Measurements from ENCODE around the gene ZNF597. TPM values are rescaled to one million over a fixed set of nuclear protein-coding genes. Genes with fewer than 3 reads are reported as not detected.

The ZNF597 gene
- total RNA-seq, result 1 to 10 TPM; 2.0 to 3.1 TPM

- H3K9me3 Mint-ChIP-seq, result peaks cover 5% of the 10 kb centered on the region in 2 donors
- H3K36me3 Mint-ChIP-seq, result peaks cover 16 to 42% of the 10 kb centered on the region in 2 donors
- peak; percentile 95 for ATAC-seq
- H3K27ac Mint-ChIP-seq, result peak within 1 kb of the TSS; percentile 90 to 97
- peak; percentile 68 to 89 for DNase-seq (ENCODE audit: low spot score in 2 of 2)
These were observed at the start of gene ZNF597, which contains the start of gene NAA60 for GRCh38 chr16:3443108-3444031. Gene ZNF597 (minus strand): TSS chr16:3443504. CDS start chr16:3443153, 351 bp downstream. Gene NAA60 (plus strand): TSS chr16:3443680. CDS start chr16:3476228, 32,548 bp downstream.

- Mint-ChIP-seq H3K9me3 (no peaks in the 10 kb centered on the region), H3K36me3 (no peaks in the 10 kb centered on the region), H3K27ac (peak overlapping the region in 1 of 2 donors; percentile 9)
- DNase-seq (ENCODE audit: low spot score in 2 of 2) (no peak), ATAC-seq (no peak)
These were observed 49.1 kb upstream of the ZNF597 start for GRCh38 chr16:3492356-3492755.

- no peak for ATAC-seq
- H3K27ac Mint-ChIP-seq, result peak overlapping the region; percentile 34 to 69
These were observed 47.8 kb upstream of the ZNF597 start for GRCh38 chr16:3490911-3491629.

GRCh38 chr16:3488801-3489200 is 45.5 kb upstream of the ZNF597 start:
- no peak overlapping the region for H3K27ac Mint-ChIP-seq
- H3K9me3 Mint-ChIP-seq, result no peaks in the 10 kb centered on the region
- DNase-seq (ENCODE audit: low spot score in 2 of 2) (no peak), ATAC-seq (no peak)
- H3K36me3 Mint-ChIP-seq, result no peaks in the 10 kb centered on the region

More at GRCh38 chr16:3490911-3491629, 47.8 kb upstream of the ZNF597 start:
- no peak for DNase-seq (ENCODE audit: low spot score in 2 of 2)
- H3K36me3 Mint-ChIP-seq, result no peaks in the 10 kb centered on the region
- H3K9me3 Mint-ChIP-seq, result no peaks in the 10 kb centered on the region

GRCh38 chr16:3487521-3488410 is 44.5 kb upstream of the ZNF597 start:
- Mint-ChIP-seq H3K36me3 (peaks cover 0 to 3% of the 10 kb centered on the region in 2 donors), H3K9me3 (no peaks in the 10 kb centered on the region), H3K27ac (peak overlapping the region in 1 of 2 donors; percentile 81)
- ATAC-seq, result peak in 1 of 2 donors; percentile 26
- no peak for DNase-seq (ENCODE audit: low spot score in 2 of 2)

GRCh38 chr16:3486506-3487215 is 43.4 kb upstream of the ZNF597 start:
- ATAC-seq (no peak), DNase-seq (ENCODE audit: low spot score in 2 of 2) (no peak)
- H3K9me3 Mint-ChIP-seq, result no peaks in the 10 kb centered on the region
- H3K27ac Mint-ChIP-seq, result peak overlapping the region in 1 of 2 donors; percentile 50
- peaks cover 0 to 5% of the 10 kb centered on the region in 2 donors for H3K36me3 Mint-ChIP-seq

GRCh38 chr16:3485821-3486505 is 42.7 kb upstream of the ZNF597 start:
- H3K36me3 Mint-ChIP-seq, result peaks cover 0 to 5% of the 10 kb centered on the region in 2 donors
- ATAC-seq, result no peak
- no peak for DNase-seq (ENCODE audit: low spot score in 2 of 2)
- H3K9me3 Mint-ChIP-seq, result no peaks in the 10 kb centered on the region
- peak overlapping the region in 1 of 2 donors; percentile 44 for H3K27ac Mint-ChIP-seq

GRCh38 chr16:3485097-3485745 is 41.9 kb upstream of the ZNF597 start:
- DNase-seq (ENCODE audit: low spot score in 2 of 2) (no peak), ATAC-seq (no peak)
- H3K36me3 Mint-ChIP-seq, result peaks cover 0 to 5% of the 10 kb centered on the region in 2 donors
- H3K27ac Mint-ChIP-seq, result peak overlapping the region; percentile 52 to 64
- no peaks in the 10 kb centered on the region for H3K9me3 Mint-ChIP-seq

GRCh38 chr16:3484318-3485096 is 41.2 kb upstream of the ZNF597 start:
- no peak for DNase-seq (ENCODE audit: low spot score in 2 of 2)
- no peaks in the 10 kb centered on the region for H3K9me3 Mint-ChIP-seq
- H3K27ac Mint-ChIP-seq, result peak overlapping the region; percentile 52 to 64
- ATAC-seq, result no peak
- peaks cover 0 to 5% of the 10 kb centered on the region in 2 donors for H3K36me3 Mint-ChIP-seq

- ATAC-seq, result no peak
- no peak for DNase-seq (ENCODE audit: low spot score in 2 of 2)
- peaks cover 0 to 5% of the 10 kb centered on the region in 2 donors for H3K36me3 Mint-ChIP-seq
- H3K9me3 Mint-ChIP-seq, result no peaks in the 10 kb centered on the region
- H3K27ac Mint-ChIP-seq, result peak overlapping the region in 1 of 2 donors; percentile 24
These were observed 39.4 kb upstream of the ZNF597 start for GRCh38 chr16:3482659-3483241.

- ATAC-seq (no peak), DNase-seq (ENCODE audit: low spot score in 2 of 2) (no peak)
- peaks cover 0 to 5% of the 10 kb centered on the region in 2 donors for H3K36me3 Mint-ChIP-seq
- peak overlapping the region; percentile 44 to 77 for H3K27ac Mint-ChIP-seq
- H3K9me3 Mint-ChIP-seq, result no peaks in the 10 kb centered on the region
These were observed 38.7 kb upstream of the ZNF597 start for GRCh38 chr16:3481696-3482658.

GRCh38 chr16:3480901-3481695 is 37.8 kb upstream of the ZNF597 start:
- no peaks in the 10 kb centered on the region for H3K9me3 Mint-ChIP-seq
- ATAC-seq (no peak), DNase-seq (ENCODE audit: low spot score in 2 of 2) (no peak)
- peak overlapping the region; percentile 77 to 94 for H3K27ac Mint-ChIP-seq
- peaks cover 0 to 5% of the 10 kb centered on the region in 2 donors for H3K36me3 Mint-ChIP-seq

Data from activated naive CD4-positive, alpha-beta T cell treated with anti-CD3 and anti-CD28 coated beads, Interleukin-2, amount 50 U/mL, for 72 hours (primary cell).